ENCODE results near the gene ADGRG6. TPM values are rescaled to one million over a fixed set of nuclear protein-coding genes. Genes with fewer than 3 reads are reported as not detected.

The ADGRG6 gene
- total and polyA plus RNA-seq, 10 of the 15 experiments (the other 5 are each of a cell fraction or from before 2014, with no cell fraction given) = 0.01 to 0.24 (median 0.13) TPM; not detected in 7

DNA sequence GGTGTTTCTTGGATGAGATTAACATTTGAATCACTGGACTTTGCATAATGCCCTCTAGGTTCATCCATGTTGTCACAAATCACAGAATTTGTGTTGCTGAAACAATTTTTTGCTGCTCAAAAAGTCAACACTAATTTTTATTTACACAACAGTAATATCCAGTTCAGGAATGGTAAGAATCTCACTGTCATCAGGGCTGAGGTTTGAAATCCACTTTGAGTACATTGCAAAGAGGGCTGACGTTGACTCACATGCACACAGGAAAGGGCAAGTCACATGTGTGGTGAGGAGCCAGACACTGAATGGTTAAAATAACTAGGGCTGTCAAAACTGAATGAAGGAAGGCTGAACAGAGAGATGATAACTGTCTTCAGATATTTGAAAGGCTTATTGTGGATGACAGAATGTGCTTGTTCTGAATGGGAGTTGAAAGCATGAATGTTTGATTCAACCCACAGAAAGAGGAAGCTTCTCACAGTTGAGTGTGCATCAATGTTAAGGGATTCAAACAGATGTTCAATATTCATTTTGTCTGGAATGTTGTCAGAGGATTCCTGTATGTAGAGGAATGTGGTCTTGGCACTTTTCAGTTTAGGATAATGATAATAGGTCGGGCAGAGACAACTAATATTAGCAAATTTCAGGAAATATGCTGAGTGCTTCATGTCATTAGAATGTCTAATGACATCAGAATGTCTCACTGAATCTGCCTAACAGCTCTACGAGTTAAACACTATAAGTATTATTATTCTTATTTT, 3.6 kb upstream of the ADGRG6 start:
- TF ChIP-seq, protein P1, sequence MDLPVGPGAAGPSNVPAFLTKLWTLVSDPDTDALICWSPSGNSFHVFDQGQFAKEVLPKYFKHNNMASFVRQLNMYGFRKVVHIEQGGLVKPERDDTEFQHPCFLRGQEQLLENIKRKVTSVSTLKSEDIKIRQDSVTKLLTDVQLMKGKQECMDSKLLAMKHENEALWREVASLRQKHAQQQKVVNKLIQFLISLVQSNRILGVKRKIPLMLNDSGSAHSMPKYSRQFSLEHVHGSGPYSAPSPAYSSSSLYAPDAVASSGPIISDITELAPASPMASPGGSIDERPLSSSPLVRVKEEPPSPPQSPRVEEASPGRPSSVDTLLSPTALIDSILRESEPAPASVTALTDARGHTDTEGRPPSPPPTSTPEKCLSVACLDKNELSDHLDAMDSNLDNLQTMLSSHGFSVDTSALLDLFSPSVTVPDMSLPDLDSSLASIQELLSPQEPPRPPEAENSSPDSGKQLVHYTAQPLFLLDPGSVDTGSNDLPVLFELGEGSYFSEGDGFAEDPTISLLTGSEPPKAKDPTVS (IDR thresholded peaks at IDR 0.05; ENCODE audit: low read depth, low read length) = no peak
- TF ChIP-seq NR2C1 (IDR thresholded peaks at IDR 0.05) (no peak), BHLHE40 (IDR thresholded peaks at IDR 0.05; ENCODE audit: borderline replicate concordance in 1 of 2, low read depth in 2 of 2, low read length in 1 of 2) (no peak), CHD4 (IDR thresholded peaks at IDR 0.05) (no peak), MYB (IDR thresholded peaks at IDR 0.05; ENCODE audit: borderline replicate concordance, low read depth, low read length) (no peak), RFX5 (IDR thresholded peaks at IDR 0.05; ENCODE audit: low read depth, low read length) (no peak), ZZZ3 (IDR thresholded peaks at IDR 0.05; ENCODE audit: control insufficient read depth, insufficient read length, low read depth) (no peak), MYC (IDR thresholded peaks at IDR 0.05; ENCODE audit: insufficient read depth, insufficient read length, insufficient replicate concordance, low read length, severe bottlenecking) (no peak), RB1 (IDR thresholded peaks at IDR 0.05; ENCODE audit: borderline replicate concordance) (no peak), HDGF (IDR thresholded peaks at IDR 0.05) (no peak)
- TF ChIP-seq, protein P2, sequence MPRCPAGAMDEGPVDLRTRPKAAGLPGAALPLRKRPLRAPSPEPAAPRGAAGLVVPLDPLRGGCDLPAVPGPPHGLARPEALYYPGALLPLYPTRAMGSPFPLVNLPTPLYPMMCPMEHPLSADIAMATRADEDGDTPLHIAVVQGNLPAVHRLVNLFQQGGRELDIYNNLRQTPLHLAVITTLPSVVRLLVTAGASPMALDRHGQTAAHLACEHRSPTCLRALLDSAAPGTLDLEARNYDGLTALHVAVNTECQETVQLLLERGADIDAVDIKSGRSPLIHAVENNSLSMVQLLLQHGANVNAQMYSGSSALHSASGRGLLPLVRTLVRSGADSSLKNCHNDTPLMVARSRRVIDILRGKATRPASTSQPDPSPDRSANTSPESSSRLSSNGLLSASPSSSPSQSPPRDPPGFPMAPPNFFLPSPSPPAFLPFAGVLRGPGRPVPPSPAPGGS (IDR thresholded peaks at IDR 0.05; ENCODE audit: borderline replicate concordance, insufficient read depth, low read depth, low read length, poor library complexity, severe bottlenecking) = no peak
- H4K20me1 ChIP-seq (ENCODE audit: control insufficient read depth, insufficient read depth) = no peaks in the 10 kb centered on the region
- intact Hi-C loops (cut with micrococcal nuclease; ENCODE audit: unreplicated experiment) (no loop called here), in situ Hi-C loops (cut with MboI) (no loop called here)
- H3K27me3 ChIP-seq (replicated peaks in 1 of 2; ENCODE audit: control insufficient read depth in 2 of 2, insufficient read depth in 2 of 2, low read length in 1 of 2) = peaks cover 2 to 10% of the 10 kb centered on the region in 2 experiments; a peak in 3 of 4 replicates
- no peak overlapping the region for H3K4me2 ChIP-seq (ENCODE audit: control insufficient read depth, insufficient read depth)
- SMC1A ChIA-PET (ENCODE audit: uncharacterized antibody, unreplicated experiment) = no interaction called here
- WGBS (ENCODE audit: insufficient coverage, insufficient replicate concordance, low lambda C conversion rate, missing lambda C conversion rate) = 1% methylated on average over 3 of the region's 3 CpGs
- no peaks in the 10 kb centered on the region for H3K36me3 ChIP-seq (ENCODE audit: control insufficient read depth in 2 of 2, insufficient read depth in 2 of 2, low read length in 1 of 2)
- no peaks in the 10 kb centered on the region for H3K9me3 ChIP-seq (replicated peaks; ENCODE audit: control insufficient read depth, insufficient read depth, low read length)
- BruUV-seq (replicated peaks) = no TSS peak
- RAD21 ChIA-PET (ENCODE audit: unreplicated experiment) = no interaction called here
- H2AFZ ChIP-seq (ENCODE audit: control insufficient read depth, low read depth, low read length) = no peak overlapping the region
- ATAC-seq (no peak), DNase-seq (ENCODE audit: low read depth, low spot score) (no peak), FAIRE-seq (no peak)
- H3K9ac ChIP-seq (ENCODE audit: control insufficient read depth, insufficient read depth, low read length) = no peak overlapping the region
- H3K79me2 ChIP-seq (ENCODE audit: control insufficient read depth, insufficient read depth, low read length) = no peaks in the 10 kb centered on the region
- H3K4me3 ChIP-seq = no peak overlapping the region
- CTCF ChIA-PET = no interaction called here
- no peak overlapping the region for H3K27ac ChIP-seq (ENCODE audit: control insufficient read depth, insufficient read depth)
- POLR2A ChIA-PET = no interaction called here
- H3K4me1 ChIP-seq (ENCODE audit: control insufficient read depth, insufficient read depth, low read length) = no peaks in the 10 kb centered on the region
